Ascending aorta (tissue), 2 donors: ENCODE data around the gene MAML3. TPM values are rescaled to one million over a fixed set of nuclear protein-coding genes. Genes with fewer than 3 reads are reported as not detected.

Experiments
- DNase-seq, 2 donors: peaks; one replicate each; pipeline ENCODE4 v3.0.0-alpha.2; 2019; ENCODE audit warnings: low spot score in 2 of 2
- H3K27ac ChIP-seq, 2 donors: fragments of 200-600 bp; sonication (generic); one replicate each; pipeline ENCODE4 v1.5.1; 2016 to 2017; ENCODE audit warnings: mild to moderate bottlenecking in 1 of 2
- H3K27me3 ChIP-seq: fragments of 200-600 bp; sonication (generic); one replicate; pipeline ENCODE4 v1.5.1; 2017
- H3K36me3 ChIP-seq, 2 donors: fragments of 200-600 bp; sonication (generic); one replicate each; pipeline ENCODE4 v1.5.1; 2016
- H3K4me1 ChIP-seq, 2 donors: fragments of 200-600 bp; sonication (generic); one replicate each; pipeline ENCODE4 v1.5.1; 2016 to 2017; ENCODE audit warnings: mild to moderate bottlenecking in 1 of 2
- H3K4me3 ChIP-seq, 2 donors: fragments of 200-600 bp; sonication (generic); one replicate each; pipeline ENCODE4 v1.5.1; 2016 to 2017; ENCODE audit warnings: mild to moderate bottlenecking in 1 of 2
- H3K9me3 ChIP-seq, 2 donors: fragments of 200-600 bp; sonication (generic); one replicate each; pipeline ENCODE4 v1.5.1; 2016
- intact Hi-C: fragments of 100-400 bp; cut with DNase I; formaldehyde crosslinking; loops from one replicate; pipeline ENCODE4 v1.15.1; 2023
- total RNA-seq: library from RNA; depleted of rRNA; stranded (reverse); fragments of >200 nt; gene quantifications from one replicate; pipeline ENCODE4 v1.1.0, GENCODE V29; 2016
- TF ChIP-seq, protein P1 (sequence below), 3 experiments: fragments of 200-600 bp in 2 of 3; fragments of 450-650 bp in 1 of 3; sonication (generic) in 2 of 3; IDR thresholded peaks; one replicate each; pipeline ENCODE4 v1.5.1; 2016 to 2019; ENCODE audit warnings: antibody characterized with exemption in 3 of 3, mild to moderate bottlenecking in 1 of 3, moderate library complexity in 1 of 3

Gene MAML3
- total RNA-seq, 1 donor from 2014 or later: 4.7 TPM

- Histone ChIP-seq H3K36me3 (no peaks in the 10 kb centered on the region), H3K27ac (no peak overlapping the region), H3K4me3 (no peak overlapping the region), H3K27me3 (no peaks in the 10 kb centered on the region), H3K4me1 (no peaks in the 10 kb centered on the region), H3K9me3 (no peaks in the 10 kb centered on the region)
- intact Hi-C loops: no loop called here
- no peak for DNase-seq
- TF ChIP-seq, protein P1, sequence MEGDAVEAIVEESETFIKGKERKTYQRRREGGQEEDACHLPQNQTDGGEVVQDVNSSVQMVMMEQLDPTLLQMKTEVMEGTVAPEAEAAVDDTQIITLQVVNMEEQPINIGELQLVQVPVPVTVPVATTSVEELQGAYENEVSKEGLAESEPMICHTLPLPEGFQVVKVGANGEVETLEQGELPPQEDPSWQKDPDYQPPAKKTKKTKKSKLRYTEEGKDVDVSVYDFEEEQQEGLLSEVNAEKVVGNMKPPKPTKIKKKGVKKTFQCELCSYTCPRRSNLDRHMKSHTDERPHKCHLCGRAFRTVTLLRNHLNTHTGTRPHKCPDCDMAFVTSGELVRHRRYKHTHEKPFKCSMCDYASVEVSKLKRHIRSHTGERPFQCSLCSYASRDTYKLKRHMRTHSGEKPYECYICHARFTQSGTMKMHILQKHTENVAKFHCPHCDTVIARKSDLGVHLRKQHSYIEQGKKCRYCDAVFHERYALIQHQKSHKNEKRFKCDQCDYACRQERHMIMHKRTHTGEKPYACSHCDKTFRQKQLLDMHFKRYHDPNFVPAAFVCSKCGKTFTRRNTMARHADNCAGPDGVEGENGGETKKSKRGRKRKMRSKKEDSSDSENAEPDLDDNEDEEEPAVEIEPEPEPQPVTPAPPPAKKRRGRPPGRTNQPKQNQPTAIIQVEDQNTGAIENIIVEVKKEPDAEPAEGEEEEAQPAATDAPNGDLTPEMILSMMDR (IDR thresholded peaks at IDR 0.05): no peak
Measured at GRCh38 chr4:139776235-139776634, 377.7 kb downstream of the MAML3 start.

DNA sequence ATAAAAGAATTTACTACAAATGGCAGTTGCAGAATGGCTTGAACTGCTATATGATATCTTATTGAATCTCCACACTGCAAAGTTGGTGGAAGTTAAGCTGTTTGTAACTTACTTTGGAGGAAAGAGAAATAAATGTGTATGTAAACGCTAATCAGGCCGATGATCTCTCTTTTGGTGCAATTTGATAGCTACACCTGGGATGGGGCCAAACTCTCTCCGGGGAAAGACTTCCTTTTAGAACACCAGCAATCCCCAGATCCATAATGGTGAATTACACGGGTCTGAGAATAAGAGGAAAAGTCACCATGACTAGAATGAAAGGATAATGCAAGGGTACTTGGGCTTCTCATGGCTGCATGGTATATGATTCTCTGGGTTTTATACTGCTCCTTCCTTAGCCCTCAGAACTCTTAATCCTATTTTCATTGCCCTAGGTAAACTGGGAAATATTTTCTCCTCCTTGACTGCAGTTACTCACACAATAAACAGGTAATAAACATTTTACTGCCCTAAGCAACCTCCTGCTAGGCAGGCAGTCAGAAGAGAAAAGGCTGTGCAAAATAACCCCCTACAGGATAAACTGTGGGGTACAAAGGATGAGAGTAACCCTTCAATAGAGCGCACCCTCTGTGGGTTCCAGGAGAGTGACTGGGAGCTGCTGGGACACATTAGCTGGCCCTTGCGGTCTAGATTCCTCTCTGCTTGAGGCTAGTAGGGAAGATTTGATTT is 379.1 kb downstream of the MAML3 start:
- Histone ChIP-seq H3K36me3 (no peaks in the 10 kb centered on the region), H3K27me3 (no peaks in the 10 kb centered on the region), H3K4me1 (no peaks in the 10 kb centered on the region), H3K9me3 (no peaks in the 10 kb centered on the region), H3K4me3 (no peak overlapping the region), H3K27ac (no peak overlapping the region)
- intact Hi-C loops: no loop called here
- DNase-seq: no peak
- TF ChIP-seq, protein P1 (IDR thresholded peaks at IDR 0.05): no peak

DNA sequence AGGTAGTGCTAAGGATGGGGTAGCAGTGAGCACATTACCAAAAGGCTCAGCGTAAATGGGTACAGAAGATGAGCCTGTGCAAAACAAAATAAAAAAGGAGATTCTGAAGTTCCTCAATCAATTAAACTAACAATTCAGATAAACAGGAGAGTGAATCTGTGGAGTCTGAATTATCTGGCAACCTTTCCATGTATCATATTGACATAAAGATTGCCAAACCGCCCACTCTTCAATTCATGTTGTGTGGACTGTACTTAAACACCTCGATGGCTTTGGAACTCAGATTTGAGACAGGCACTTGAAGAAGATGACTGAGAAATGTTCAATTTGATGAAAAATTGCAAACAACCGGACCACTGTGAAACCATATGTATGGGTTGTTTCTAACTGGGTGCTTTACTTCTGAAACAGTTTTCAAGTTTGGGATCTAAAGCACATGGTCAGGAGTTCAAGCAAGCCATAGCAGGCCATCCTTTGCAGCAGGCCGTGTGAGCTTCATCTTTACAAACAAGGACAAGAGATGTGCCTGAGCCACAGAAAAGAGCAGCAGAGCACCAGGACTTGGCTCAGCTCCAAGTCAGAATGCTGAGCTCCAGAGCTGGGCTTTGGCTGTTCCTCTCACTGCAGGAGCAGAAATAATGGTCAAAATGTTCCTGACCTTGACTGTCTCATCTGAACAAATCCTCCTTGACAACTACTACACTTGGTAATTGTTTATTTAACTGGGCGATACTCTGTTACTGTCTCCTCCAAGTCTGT is 380.2 kb downstream of the MAML3 start:
- TF ChIP-seq, protein P1 (IDR thresholded peaks at IDR 0.05): no peak
- H3K4me1 ChIP-seq: no peaks in the 10 kb centered on the region
- H3K4me3 ChIP-seq: no peak overlapping the region
- DNase-seq: no peak
- no peaks in the 10 kb centered on the region for H3K9me3 ChIP-seq
- H3K27me3 ChIP-seq: no peaks in the 10 kb centered on the region
- no peaks in the 10 kb centered on the region for H3K36me3 ChIP-seq
- intact Hi-C loops: no loop called here
- H3K27ac ChIP-seq: no peak overlapping the region

GRCh38 chr4:139770361-139770760 is 383.6 kb downstream of the MAML3 start:
- H3K36me3 ChIP-seq: no peaks in the 10 kb centered on the region
- TF ChIP-seq, protein P1 (IDR thresholded peaks at IDR 0.05): no peak
- H3K4me1 ChIP-seq: no peaks in the 10 kb centered on the region
- H3K27me3 ChIP-seq: no peaks in the 10 kb centered on the region
- H3K4me3 ChIP-seq: no peak overlapping the region
- intact Hi-C loops: no loop called here
- DNase-seq: no peak
- no peak overlapping the region for H3K27ac ChIP-seq
- H3K9me3 ChIP-seq: no peaks in the 10 kb centered on the region

DNA sequence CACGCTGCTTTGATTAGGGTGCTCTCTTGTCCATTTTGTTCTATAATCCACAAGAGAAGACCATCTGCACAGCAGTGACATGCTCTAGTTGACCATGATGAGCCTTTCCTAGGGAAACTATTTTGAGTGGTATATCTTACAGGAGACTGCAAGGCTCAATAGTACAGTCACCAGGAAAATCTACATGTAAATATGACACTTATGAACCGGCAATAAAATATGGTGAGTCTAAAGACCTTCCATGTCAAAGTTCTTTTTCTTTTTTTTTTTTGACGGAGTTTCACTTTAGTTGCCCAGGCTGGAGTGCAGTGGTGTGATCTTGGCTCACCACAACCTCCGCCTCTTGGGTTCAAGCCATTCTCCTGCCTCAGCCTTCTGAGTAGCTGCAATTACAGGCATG is 384.6 kb downstream of the MAML3 start:
- Histone ChIP-seq H3K4me3 (no peak overlapping the region), H3K27ac (no peak overlapping the region), H3K27me3 (no peaks in the 10 kb centered on the region), H3K4me1 (peaks cover 1 to 2% of the 10 kb centered on the region in 2 donors), H3K36me3 (no peaks in the 10 kb centered on the region), H3K9me3 (no peaks in the 10 kb centered on the region)
- intact Hi-C loops: no loop called here
- no peak for DNase-seq
- TF ChIP-seq, protein P1 (IDR thresholded peaks at IDR 0.05): no peak
